ENCODE results near the gene FUOM. TPM values are rescaled to one million over a fixed set of nuclear protein-coding genes. Genes with fewer than 3 reads are reported as not detected.

Gene FUOM
- total RNA-seq, 1 donor from 2014 or later = 5.1 TPM

GRCh38 chr10:133328358-133329343, 29.2 kb downstream of the FUOM start:
- no peak for DNase-seq
- peaks cover 89% of the 10 kb centered on the region for H3K27me3 ChIP-seq (ENCODE audit: low read depth)

GRCh38 chr10:133327651-133328357, 30.0 kb downstream of the FUOM start:
- no peak for TF ChIP-seq CTCF (IDR thresholded peaks at IDR 0.05; ENCODE audit: borderline replicate concordance)
- no peak overlapping the region for H3K4me3 ChIP-seq
- peaks cover 92% of the 10 kb centered on the region for H3K27me3 ChIP-seq (ENCODE audit: low read depth)
- H3K9me3 ChIP-seq (replicated peaks) = no peaks in the 10 kb centered on the region
- H3K36me3 ChIP-seq = no peaks in the 10 kb centered on the region
- intact Hi-C loops (cut with micrococcal nuclease) = loop anchor here (5.0 kb wide), 1 partner anchor 279 kb away; no protein-coding TSS in a partner anchor
- peaks cover 24% of the 10 kb centered on the region for H3K4me1 ChIP-seq
- H3K27ac ChIP-seq (replicated peaks) = no peak overlapping the region
- DNase-seq = no peak

More at GRCh38 chr10:133328358-133329343, 29.2 kb downstream of the FUOM start:
- TF ChIP-seq CTCF (IDR thresholded peaks at IDR 0.05; ENCODE audit: borderline replicate concordance) = no peak
- Histone ChIP-seq H3K27ac (replicated peaks) (no peak overlapping the region), H3K9me3 (replicated peaks) (no peaks in the 10 kb centered on the region), H3K36me3 (no peaks in the 10 kb centered on the region), H3K4me3 (no peak overlapping the region), H3K4me1 (peaks cover 24% of the 10 kb centered on the region)
- intact Hi-C loops (cut with micrococcal nuclease) = loop anchor here (5.0 kb wide), 1 partner anchor 279 kb away; no protein-coding TSS in a partner anchor

- peaks cover 84% of the 10 kb centered on the region for H3K27me3 ChIP-seq (ENCODE audit: low read depth)
- no peak for DNase-seq
- no peak for TF ChIP-seq CTCF (IDR thresholded peaks at IDR 0.05; ENCODE audit: borderline replicate concordance)
Observed at GRCh38 chr10:133326745-133327650, 30.8 kb downstream of the FUOM start.

GRCh38 chr10:133326223-133326551, 31.6 kb downstream of the FUOM start:
- intact Hi-C loops (cut with micrococcal nuclease) = loop anchor here (5.0 kb wide), 1 partner anchor 281 kb away; no protein-coding TSS in a partner anchor
- no peak for DNase-seq
- no peak overlapping the region for H3K27ac ChIP-seq (replicated peaks)
- peak overlapping the region; percentile 61 for H3K4me3 ChIP-seq
- peaks cover 80% of the 10 kb centered on the region for H3K27me3 ChIP-seq (ENCODE audit: low read depth)
- no peaks in the 10 kb centered on the region for H3K36me3 ChIP-seq
- peaks cover 24% of the 10 kb centered on the region for H3K4me1 ChIP-seq
- TF ChIP-seq CTCF (IDR thresholded peaks at IDR 0.05; ENCODE audit: borderline replicate concordance) = no peak
- peaks cover under 1% of the 10 kb centered on the region for H3K9me3 ChIP-seq (replicated peaks)

More at GRCh38 chr10:133326745-133327650, 30.8 kb downstream of the FUOM start:
- Histone ChIP-seq H3K4me1 (peaks cover 24% of the 10 kb centered on the region), H3K9me3 (replicated peaks) (no peaks in the 10 kb centered on the region), H3K36me3 (no peaks in the 10 kb centered on the region), H3K4me3 (no peak overlapping the region), H3K27ac (replicated peaks) (no peak overlapping the region)
- intact Hi-C loops (cut with micrococcal nuclease) = loop anchor here (5.0 kb wide), 1 partner anchor 280 kb away; no protein-coding TSS in a partner anchor

All from left ventricle myocardium inferior (tissue), 1 donor.